ENCODE results near the gene MYRF. TPM values are rescaled to one million over a fixed set of nuclear protein-coding genes. Genes with fewer than 3 reads are reported as not detected.

The MYRF gene
- total RNA-seq, 4 donors from 2014 or later = 18.2 to 80.9 (median 49.9) TPM

GRCh38 chr11:61802605-61803004, 50.2 kb downstream of the MYRF start:
- Histone ChIP-seq H3K27ac (no peak overlapping the region), H3K4me3 (no peak overlapping the region), H3K27me3 (no peaks in the 10 kb centered on the region), H3K36me3 (peaks cover 0 to 18% (median 0%) of the 10 kb centered on the region in 3 donors), H3K9me3 (no peaks in the 10 kb centered on the region), H3K4me1 (no peaks in the 10 kb centered on the region)
- DNase-seq = no peak
- no peak for TF ChIP-seq CTCF (IDR thresholded peaks at IDR 0.05)
- no peak for TF ChIP-seq POLR2A (IDR thresholded peaks at IDR 0.05)

GRCh38 chr11:61803889-61804647, 51.6 kb downstream of the MYRF start:
- DNase-seq = no peak
- TF ChIP-seq CTCF (IDR thresholded peaks at IDR 0.05) (no peak), POLR2A (IDR thresholded peaks at IDR 0.05) (no peak)
- H3K9me3 ChIP-seq = no peaks in the 10 kb centered on the region
- H3K27me3 ChIP-seq = no peaks in the 10 kb centered on the region
- H3K4me1 ChIP-seq = no peaks in the 10 kb centered on the region
- no peak overlapping the region for H3K4me3 ChIP-seq
- H3K36me3 ChIP-seq = peaks cover 0 to 23% (median 0%) of the 10 kb centered on the region in 3 donors
- no peak overlapping the region for H3K27ac ChIP-seq

- Histone ChIP-seq H3K36me3 (peaks cover 0 to 23% (median 0%) of the 10 kb centered on the region in 3 donors), H3K27me3 (no peaks in the 10 kb centered on the region), H3K4me1 (no peaks in the 10 kb centered on the region), H3K9me3 (no peaks in the 10 kb centered on the region), H3K27ac (no peak overlapping the region), H3K4me3 (no peak overlapping the region)
- TF ChIP-seq CTCF (IDR thresholded peaks at IDR 0.05) = no peak
- TF ChIP-seq POLR2A (IDR thresholded peaks at IDR 0.05) = no peak
- DNase-seq = no peak
Observed at GRCh38 chr11:61805146-61805545, 52.7 kb downstream of the MYRF start.

- DNase-seq = no peak
- Histone ChIP-seq H3K27ac (no peak overlapping the region), H3K4me1 (no peaks in the 10 kb centered on the region), H3K9me3 (no peaks in the 10 kb centered on the region), H3K36me3 (peaks cover 0 to 20% (median 0%) of the 10 kb centered on the region in 3 donors), H3K27me3 (no peaks in the 10 kb centered on the region), H3K4me3 (no peak overlapping the region)
- TF ChIP-seq CTCF (IDR thresholded peaks at IDR 0.05) (no peak), POLR2A (IDR thresholded peaks at IDR 0.05) (no peak)
Observed at GRCh38 chr11:61806785-61807184, 54.3 kb downstream of the MYRF start.

- DNase-seq = no peak
- TF ChIP-seq POLR2A (IDR thresholded peaks at IDR 0.05) (no peak), CTCF (IDR thresholded peaks at IDR 0.05) (no peak)
- Histone ChIP-seq H3K27me3 (no peaks in the 10 kb centered on the region), H3K9me3 (no peaks in the 10 kb centered on the region), H3K36me3 (peaks cover 0 to 9% (median 0%) of the 10 kb centered on the region in 3 donors), H3K27ac (no peak overlapping the region), H3K4me3 (no peak overlapping the region), H3K4me1 (peaks cover 0 to 16% (median 8%) of the 10 kb centered on the region in 4 donors)
Observed at GRCh38 chr11:61810671-61811175, 58.3 kb downstream of the MYRF start.
